Fibroblast of skin of back (primary cell): Measurements from ENCODE around the gene PATJ.
"Not testable (repeated sequence)": the region's sequence is repeated elsewhere in the genome, so short reads cannot be mapped to it uniquely, and the experiment has no call there.

Experiments
- DNase-seq: peaks from one replicate; pipeline ENCODE4 v3.0.0-alpha.2; 2013

The PATJ gene

GRCh38 chr1:61887931-61888564, 145.8 kb downstream of the PATJ start:
- DNase-seq = peak; percentile 5

GRCh38 chr1:61888808-61889207, 146.5 kb downstream of the PATJ start:
- no peak for DNase-seq

GRCh38 chr1:61890435-61890834, 148.2 kb downstream of the PATJ start:
- DNase-seq = not testable (repeated sequence)

- no peak for DNase-seq
These were observed 150.7 kb downstream of the PATJ start for GRCh38 chr1:61892977-61893376.

- not testable (repeated sequence) for DNase-seq
These were observed 152.0 kb downstream of the PATJ start for GRCh38 chr1:61894296-61894695.

- no peak for DNase-seq
These were observed 152.9 kb downstream of the PATJ start for GRCh38 chr1:61895175-61895574.

GRCh38 chr1:61898658-61899057, 156.4 kb downstream of the PATJ start:
- DNase-seq = no peak

GRCh38 chr1:61904354-61904753, 162.1 kb downstream of the PATJ start:
- no peak for DNase-seq

- no peak for DNase-seq
These were observed 164.8 kb downstream of the PATJ start for GRCh38 chr1:61907102-61907501.

- DNase-seq = no peak
These were observed 167.8 kb downstream of the PATJ start for GRCh38 chr1:61910035-61910434.

GRCh38 chr1:61914823-61915482, 172.7 kb downstream of the PATJ start:
- DNase-seq = no peak

GRCh38 chr1:61921435-61921834, 179.2 kb downstream of the PATJ start:
- DNase-seq = peak; percentile 11

- DNase-seq = no peak
These were observed 180.7 kb downstream of the PATJ start for GRCh38 chr1:61922950-61923480.

- DNase-seq = peak; percentile 37
These were observed 183.5 kb downstream of the PATJ start for GRCh38 chr1:61925591-61926298.

GRCh38 chr1:61926597-61926996, 184.3 kb downstream of the PATJ start:
- DNase-seq = no peak

GRCh38 chr1:61930116-61930645, 187.9 kb downstream of the PATJ start:
- DNase-seq = peak; percentile 80

GRCh38 chr1:61931587-61932279, 189.5 kb downstream of the PATJ start:
- DNase-seq = no peak

- no peak for DNase-seq
These were observed 193.2 kb downstream of the PATJ start for GRCh38 chr1:61935516-61935915.

- peak; percentile 15 for DNase-seq
These were observed 194.6 kb downstream of the PATJ start for GRCh38 chr1:61936839-61937238.

GRCh38 chr1:61941794-61942193, 199.5 kb downstream of the PATJ start:
- DNase-seq = peak; percentile 22

GRCh38 chr1:61942856-61943255, 200.6 kb downstream of the PATJ start:
- no peak for DNase-seq

- not testable (repeated sequence) for DNase-seq
These were observed 206.4 kb downstream of the PATJ start for GRCh38 chr1:61948685-61949084.

- DNase-seq = no peak
These were observed 208.1 kb downstream of the PATJ start for GRCh38 chr1:61950418-61950817.
